HG03565 (cell line): ENCODE results near the gene GREB1L.
"Not testable (repeated sequence)": the region's sequence is repeated elsewhere in the genome, so short reads cannot be mapped to it uniquely, and the experiment has no call there.

Experiments
- ATAC-seq: cut with Tn5 transposase; IDR thresholded peaks from one replicate; pipeline ENCODE4 v1.9.1; 2021; ENCODE audit warnings: mild to moderate bottlenecking, moderate library complexity; ENCODE audit not compliant: unreplicated experiment

GREB1L gene

DNA sequence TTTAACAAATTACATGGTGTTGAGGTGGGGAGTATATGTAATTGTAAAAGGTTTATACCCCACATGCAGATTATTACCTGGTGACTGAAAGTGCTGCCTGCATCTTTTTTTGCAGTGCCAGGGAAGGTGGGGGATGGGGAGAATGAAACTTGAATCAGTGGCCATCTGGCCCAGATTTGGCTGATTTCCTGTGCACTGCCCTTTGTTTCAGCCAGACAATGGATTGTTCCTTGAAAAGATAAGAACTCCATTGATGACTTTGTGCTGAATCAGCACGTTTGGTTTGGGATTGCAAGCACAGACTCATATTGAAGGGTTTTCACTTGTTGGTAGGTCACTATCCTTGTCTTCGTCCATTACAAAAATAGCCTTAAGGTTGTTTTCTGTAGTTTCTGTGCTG is 20.9 kb downstream of the GREB1L start:
- ATAC-seq, result no peak

DNA sequence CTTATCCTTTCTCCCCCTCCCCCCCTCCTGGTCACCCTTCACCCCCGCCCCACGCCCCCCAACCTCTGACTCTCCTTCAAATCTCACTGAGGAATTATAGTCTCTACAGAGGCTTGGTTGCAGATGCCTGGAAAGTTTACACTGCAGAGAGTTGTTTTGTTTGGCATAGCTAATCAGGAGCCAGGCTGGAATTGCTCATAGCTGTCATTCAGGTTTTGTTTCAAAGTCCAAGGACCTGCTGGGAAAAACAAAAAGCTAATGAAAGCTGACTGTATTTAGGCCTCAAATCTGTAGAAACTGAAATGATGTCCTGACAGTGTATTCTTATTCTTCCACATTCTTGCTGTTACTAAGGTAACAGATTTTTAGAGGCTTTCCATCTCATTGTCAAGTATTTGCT is 22.6 kb downstream of the GREB1L start:
- ATAC-seq, result no peak

DNA sequence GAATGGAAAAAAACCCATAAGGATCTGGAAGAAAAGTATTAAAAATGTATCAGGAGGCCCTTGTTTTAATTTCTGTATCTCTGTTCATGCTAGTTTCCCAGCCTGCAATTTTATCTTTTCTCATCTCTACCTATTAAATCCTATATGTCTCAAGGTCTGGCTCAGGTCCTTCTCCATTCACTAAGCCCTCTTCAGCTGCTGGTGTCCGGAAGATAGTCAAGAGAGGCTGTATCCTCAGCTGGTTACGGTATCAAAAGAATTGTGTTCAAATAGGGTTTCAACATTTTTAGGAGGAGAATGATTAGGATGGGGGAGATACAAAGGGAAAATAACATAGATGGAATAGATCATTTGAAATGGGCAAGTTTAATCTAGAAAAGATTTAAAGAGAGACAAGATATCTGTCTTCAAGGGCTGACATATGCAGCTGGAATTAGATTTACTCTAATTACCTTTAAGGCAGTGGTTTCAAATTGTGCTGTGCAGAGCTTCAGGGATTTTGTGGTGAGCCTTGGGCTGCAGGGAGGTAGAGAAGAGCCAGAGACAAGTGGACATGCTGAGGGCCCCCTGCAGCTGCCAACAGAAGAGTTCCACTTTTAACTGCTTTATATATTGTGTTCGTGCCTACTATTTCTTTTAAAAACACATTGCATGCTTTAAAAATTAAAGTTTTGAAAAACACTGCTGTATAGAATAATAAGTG is 24.1 kb downstream of the GREB1L start:
- no peak for ATAC-seq

DNA sequence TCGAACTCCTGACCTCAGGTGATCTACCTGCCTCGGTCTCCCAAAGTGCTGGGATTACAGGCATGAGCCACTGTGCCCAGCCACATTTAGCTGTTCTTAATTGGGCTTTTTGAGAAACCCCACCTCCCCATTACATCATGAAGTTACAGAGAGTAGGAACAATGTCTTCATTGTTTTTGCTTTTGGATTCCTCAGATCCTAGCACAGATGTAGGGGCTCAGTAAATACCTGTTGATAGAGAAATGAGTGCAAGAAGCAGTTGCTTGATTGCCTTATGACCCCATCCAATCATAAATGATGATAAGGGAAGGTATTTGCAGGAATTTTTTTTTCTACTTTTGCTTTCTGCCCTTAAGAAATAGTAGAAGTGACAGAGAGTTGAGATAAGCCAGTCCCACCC is 25.4 kb downstream of the GREB1L start:
- ATAC-seq, result no peak

DNA sequence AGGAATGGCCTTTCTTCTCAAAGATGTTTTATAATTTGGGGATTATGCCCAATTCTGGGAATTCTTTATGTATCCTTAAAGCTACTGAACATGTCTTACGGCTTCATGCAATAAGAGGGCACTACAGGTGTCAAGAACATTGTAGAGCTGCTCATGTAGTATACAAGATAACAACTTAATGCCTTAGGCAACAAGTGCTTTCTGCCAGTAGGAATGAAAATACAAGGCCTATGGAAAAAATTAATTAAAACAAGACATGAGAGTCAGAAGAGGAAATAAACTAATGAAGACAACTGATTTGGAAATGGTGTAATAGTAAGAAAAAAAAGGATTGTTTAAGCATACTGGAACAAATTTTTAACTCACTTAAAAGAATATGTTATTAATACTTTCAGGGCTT is 27.3 kb downstream of the GREB1L start:
- no peak for ATAC-seq

DNA sequence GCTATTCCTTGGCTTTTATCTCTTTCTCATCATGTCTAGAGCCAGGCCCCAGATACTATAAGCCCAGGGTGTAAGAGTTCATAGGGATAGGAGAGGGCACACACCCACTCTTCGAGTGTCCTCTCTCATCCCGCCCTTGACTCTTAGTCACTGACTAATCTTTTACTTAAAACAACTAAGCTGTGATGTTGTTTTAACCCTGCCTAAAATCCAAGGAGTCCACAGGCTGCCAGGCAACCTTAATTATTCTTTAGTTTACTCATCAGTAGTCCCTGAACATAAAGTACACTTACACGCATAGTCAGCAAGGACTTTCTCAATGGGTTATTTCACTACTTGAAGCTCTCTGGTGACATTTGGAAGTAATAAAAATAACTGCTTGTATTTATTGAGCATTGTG is 28.4 kb downstream of the GREB1L start:
- ATAC-seq, result no peak

DNA sequence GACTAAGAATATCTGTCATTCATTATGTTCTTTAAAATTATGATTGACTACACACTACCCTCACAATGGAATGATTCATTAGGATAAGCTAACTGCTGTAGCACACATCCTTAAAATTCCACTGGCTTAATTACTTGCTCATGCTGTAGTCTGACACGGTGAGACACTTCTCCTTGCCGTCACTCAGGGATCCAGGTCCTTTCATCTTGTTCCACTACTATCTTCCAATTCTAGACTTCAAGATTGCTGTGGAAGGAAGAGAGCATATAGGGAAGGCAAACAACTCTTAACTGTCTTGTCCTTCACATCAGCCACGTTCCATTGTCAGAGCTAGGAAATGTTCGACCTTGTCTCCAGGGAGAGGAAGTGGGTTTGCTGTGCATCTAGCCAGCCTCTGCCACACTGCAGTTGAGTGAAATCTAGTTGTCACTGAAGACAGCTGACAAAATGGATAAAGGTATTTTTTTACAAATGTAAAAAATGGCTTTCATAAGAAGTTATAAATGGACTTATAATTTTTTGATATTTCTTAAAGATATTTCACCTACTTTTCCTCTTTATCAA is 30.1 kb downstream of the GREB1L start:
- no peak for ATAC-seq

DNA sequence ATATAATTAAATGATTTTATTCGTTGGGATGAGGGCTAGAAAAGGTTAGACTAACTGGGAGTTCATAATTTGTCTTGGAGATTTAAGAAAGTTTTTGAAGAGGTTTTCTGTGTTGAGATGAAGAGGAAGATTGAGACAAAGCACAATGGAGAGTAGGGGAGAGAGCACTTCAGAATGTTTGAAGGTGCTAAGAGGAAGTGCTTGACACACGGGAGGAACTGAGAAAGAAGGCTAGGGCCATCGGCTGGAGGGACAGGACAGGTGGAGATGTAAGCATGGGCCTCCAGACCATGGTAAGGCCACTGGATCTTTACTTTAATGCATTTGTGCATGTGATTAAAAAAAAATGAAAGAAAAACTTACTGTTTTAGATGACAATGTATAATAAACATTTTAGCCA is 31.5 kb downstream of the GREB1L start:
- ATAC-seq, result no peak

DNA sequence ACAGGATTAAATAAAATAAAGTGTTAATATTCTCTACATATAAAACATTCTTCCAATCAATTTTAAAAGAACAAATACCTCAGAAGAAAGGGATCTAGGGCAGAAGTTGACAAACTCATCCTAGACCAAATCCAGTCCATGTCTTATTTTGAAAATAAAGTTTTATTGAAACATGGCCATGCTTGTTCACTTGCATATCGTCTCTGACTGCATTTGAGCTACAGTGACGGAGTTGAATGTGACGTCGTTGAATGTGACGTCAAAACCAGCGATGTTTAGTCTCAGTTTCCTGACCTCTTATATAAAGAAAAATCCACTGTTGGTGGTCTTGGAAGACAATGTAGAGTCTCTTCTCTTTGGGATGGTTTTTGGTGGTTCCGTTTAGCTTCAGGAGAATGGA is 33.6 kb downstream of the GREB1L start:
- no peak for ATAC-seq

DNA sequence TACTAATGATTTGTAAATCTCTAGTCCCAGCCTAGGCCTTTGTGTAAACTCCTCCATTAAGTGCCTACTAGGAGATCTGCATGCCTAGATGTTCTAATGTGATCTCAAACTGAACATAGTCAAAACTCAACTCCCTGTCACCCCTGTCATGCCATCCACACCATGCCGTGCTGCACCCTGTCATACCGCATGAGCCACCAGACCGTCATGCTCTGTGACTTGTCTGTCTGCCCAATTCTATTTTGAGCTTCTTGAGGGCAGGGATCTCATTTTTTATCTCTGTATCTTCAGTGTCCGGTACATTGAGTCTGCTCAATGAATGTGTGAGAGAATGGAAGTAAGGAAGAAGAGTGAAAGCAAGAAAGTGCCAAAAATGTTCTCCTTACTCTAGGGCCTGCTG is 35.5 kb downstream of the GREB1L start:
- no peak for ATAC-seq

DNA sequence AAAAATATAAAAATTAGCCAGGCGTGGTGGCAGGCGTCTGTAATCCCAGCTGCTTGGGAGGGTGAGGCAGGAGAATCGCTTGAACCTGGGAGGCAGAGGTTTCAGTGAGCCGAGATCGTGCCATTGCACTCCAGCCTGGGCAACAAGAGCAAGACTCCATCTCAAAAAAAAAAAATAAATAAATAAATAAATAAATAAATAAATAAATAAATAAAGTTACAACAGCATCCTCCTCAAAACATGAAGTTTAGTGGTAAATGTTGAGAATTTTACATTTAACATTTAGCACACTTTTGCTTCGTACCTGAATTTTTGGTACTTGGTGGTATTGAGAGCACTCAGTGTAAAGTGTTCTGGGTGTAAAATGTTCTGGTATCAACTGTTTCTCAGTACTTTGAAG is 36.2 kb downstream of the GREB1L start:
- ATAC-seq, result not testable (repeated sequence)

DNA sequence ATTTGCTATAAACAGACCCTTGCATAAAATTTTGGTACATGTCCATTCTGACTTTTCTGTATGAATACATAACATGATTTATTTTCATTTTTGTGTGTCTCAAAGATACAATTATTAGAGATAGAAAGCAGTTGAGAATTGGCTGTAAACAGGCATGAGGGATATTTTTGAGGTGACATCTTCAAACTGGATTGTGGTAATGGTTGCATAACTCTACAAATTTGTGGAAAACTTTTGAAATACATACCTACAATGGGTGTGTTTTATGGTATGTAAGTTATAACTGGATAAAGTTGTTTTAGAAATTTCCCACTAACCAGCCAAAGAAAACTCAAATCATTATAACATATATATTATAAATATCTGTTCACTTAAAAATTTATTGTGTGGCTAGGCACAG is 39.6 kb downstream of the GREB1L start:
- no peak for ATAC-seq

DNA sequence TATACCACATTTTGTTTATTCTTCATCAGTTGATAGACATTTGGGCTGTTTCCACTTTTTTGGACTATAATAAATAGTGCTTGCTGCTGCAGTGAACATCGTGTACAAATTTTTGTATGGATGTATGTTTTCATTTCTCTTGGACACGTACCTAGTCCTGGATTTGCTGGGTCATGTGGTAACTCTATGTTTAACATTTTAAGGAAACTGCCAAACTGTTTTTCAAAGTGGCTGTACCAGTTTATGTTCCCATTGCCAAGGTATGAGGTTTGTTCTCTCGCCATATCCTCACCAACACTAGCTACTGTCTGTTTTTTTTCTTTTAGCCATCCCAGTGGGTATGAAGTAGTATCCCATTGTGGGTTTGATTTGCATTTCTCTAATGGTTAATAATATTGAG is 42.5 kb downstream of the GREB1L start:
- ATAC-seq, result no peak

DNA sequence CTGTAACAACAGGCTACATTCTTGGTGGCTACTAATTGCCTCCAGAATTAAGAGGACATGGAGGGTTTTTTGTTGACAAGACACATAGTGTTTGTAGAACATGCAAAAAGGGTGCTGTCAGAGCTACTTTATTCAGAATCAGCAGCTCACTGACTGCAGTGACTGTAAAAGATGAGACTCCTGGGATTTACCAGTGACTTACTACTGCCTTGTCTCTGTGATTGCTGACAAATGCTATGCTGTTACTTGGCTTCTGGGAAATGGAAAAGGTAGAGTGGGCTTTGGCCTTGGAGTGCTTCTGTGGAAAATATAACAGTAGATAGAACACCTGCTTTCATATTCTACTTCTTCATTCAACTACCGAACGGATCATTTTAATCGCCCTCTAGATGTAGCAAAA is 47.8 kb downstream of the GREB1L start:
- ATAC-seq, result no peak

DNA sequence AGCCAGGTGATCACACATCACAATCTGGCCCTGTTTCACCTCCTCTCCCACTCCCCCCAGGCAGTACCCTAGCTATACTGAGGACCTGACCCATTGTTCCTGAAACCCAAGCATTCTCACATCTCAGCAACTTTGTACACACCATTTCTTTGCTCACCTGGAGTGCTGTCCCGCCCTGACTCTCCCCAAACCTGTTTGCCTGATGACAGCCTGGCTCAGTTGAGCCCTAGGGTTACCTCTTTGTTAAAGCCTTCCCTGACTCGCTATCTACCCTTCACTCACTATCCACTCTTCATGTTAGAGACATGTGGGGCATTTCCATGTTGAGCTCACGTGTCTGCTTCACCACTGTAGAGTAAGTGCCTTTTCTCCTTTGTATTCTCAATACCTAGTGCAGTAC is 49.1 kb downstream of the GREB1L start:
- no peak for ATAC-seq

DNA sequence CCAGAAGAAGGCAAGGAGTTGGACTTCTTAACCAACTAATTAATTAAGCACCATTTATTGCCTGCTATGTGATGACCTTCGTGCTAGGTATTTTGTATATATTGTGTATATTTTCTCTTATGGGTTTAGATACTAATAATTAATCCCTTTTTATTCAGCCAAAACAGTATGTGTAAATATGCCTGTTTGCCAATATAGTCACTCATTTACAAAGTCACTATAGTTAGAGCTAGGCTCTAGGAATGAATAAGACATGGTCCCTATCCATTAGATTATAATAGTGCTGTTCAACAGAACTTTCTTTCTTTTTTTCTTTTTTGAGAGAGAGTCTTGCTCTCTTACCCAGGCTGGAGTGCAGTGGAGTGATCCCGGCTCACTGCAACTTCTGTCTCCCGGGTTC is 51.4 kb downstream of the GREB1L start:
- no peak for ATAC-seq

DNA sequence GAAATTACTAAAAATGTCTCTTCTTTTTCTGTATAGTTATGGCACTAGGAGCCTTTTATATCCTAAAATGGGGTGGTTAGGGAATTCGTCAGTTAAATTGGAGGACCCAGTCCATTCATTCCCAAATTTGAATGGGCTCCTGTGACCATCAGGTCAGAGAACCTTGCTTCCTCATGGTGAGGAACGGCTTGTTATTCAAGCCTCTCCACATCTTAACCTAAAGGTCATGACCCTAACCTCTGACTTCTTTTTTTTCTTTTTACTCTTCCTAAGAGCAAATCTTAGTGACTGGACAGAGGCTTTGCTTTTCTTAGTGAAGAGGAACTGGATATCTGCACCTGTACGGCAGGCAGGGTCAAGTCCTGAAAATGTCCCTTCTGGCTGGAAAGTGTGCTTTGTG is 53.1 kb downstream of the GREB1L start:
- no peak for ATAC-seq

DNA sequence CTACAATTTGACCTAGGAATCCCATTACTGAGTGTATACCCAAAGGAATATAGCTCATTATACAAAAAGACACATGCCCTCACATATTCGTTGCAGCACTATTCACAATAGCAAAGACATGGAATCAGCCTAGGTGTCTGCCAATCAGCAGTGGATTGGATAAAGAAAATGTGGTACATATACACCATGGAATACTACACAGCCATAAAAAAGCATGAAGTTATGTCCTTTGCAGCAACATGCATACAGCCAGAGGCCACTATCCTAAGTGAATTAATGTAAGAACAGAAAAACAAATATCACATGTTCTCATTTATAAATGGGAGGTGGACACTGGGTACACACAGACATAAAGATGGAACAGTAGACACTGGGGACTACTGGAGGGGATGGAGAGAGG is 54.0 kb downstream of the GREB1L start:
- no peak for ATAC-seq

DNA sequence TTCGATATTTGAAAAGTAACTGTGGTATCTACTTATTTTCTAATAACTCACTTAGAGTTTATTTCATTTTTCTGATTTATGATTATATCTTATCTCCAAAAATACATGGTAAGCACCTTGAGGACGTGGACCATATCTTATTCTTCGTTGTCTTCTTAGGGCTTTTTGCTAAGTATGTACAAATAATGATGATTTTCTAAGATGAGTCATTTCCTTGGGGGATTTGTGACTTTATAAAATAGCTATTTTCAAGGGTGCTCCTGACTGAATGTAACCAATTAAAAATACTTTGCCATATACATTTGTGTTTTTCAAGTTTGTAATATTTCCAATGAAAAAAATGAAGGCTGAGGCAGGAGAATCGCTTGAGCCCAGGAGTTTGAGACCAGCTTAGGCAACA is 56.3 kb downstream of the GREB1L start:
- no peak for ATAC-seq

DNA sequence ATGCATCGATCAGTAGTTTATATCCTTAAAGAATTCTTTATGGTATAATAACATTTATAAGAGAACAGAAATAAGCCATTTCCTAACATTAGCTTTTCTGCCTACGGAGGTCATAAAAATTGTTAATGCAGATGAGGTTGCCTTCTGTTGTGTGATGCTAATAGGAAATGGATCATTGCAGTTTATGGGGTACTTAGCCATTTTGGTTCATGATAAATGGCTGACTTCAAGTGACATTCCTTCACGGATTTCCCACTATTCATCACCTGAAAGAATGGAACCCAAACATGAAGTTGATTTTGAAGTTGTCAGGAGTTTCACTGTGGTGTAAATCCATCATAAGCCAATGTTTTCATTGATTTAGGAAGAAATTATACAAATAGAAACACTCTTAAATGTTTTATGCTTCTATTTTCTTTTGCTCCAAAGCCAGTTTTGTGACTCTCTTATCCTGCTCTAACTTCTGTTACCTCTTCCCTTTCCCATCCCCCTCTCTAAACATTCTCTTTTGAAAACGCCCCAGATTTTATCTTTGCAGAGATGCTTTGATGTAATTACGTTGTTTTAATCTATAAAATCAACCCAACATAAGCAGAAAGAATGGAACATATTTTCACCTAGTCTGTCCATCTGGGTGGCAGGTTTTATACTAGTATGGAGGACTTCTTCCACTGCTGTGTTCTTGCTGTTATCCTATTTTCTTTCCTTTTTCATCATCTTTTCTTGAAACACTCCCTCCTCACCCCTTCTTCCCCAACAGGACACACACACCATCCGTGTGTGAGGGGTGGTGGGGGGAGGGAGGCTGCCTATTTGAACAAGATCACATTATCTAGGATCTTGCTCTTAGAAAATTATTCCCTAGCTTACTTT is 58.2 kb downstream of the GREB1L start:
- ATAC-seq, result no peak

DNA sequence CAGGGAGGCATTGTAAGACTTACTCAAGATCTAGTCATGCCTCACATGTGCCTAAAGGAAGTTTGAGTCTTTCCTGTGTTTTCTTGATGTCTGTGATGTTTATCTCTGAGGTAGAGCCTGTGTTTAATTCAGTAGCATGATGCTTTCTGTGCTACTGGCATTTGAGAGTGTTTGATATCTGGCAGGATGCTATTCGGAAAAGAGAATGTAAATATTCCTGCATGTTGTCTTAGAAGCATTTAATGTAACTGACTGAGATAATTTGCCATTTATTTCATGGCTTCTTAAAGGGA is 58.8 kb downstream of the GREB1L start:
- ATAC-seq, result no peak

DNA sequence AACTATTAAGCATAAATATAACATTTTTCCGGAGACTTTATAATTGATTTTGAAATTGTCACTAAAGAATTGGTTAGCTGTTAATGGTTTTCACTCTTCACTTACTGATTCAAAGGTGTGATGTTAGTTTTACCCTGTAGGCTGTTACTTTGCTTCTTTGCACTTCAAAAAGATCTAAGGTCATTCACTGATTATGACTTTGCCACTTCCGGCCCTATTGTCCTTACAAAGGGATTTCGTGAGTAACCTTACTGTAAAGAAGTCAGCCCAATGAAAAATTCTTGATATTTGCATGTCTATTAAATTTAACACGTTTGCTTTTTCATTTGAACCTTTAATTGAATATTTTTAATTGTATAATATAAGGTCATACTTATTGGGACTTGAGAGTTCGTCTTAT is 61.4 kb downstream of the GREB1L start:
- no peak for ATAC-seq
